Activated naive CD4-positive, alpha-beta T cell (primary cell): ENCODE data around the gene CLEC18C.
"Not testable (repeated sequence)": the region's sequence is repeated elsewhere in the genome, so short reads cannot be mapped to it uniquely, and the experiment has no call there.

Experiments
- DNase-seq, 4 experiments: peaks; one replicate each; lab custom pipeline; 2025; lab: John Stamatoyannopoulos, UW

Gene CLEC18C

GRCh38 chr16:70218586-70218985 lies 45.0 kb downstream of the CLEC18C start:
- not testable (repeated sequence) for DNase-seq

- DNase-seq: not testable (repeated sequence)
Measured at GRCh38 chr16:70222574-70222973, 49.0 kb downstream of the CLEC18C start.

GRCh38 chr16:70223216-70223615 lies 49.6 kb downstream of the CLEC18C start:
- DNase-seq: not testable (repeated sequence)

GRCh38 chr16:70223971-70224513 lies 50.5 kb downstream of the CLEC18C start:
- not testable (repeated sequence) for DNase-seq

GRCh38 chr16:70224645-70225044 lies 51.1 kb downstream of the CLEC18C start:
- DNase-seq: not testable (repeated sequence)

GRCh38 chr16:70225430-70225829 lies 51.8 kb downstream of the CLEC18C start:
- DNase-seq: not testable (repeated sequence)

- not testable (repeated sequence) for DNase-seq
Measured at GRCh38 chr16:70226024-70226423, 52.4 kb downstream of the CLEC18C start.

GRCh38 chr16:70231831-70232230 lies 58.2 kb downstream of the CLEC18C start:
- DNase-seq: not testable (repeated sequence)
